MM.1S (cell line): ENCODE data around the gene PPAN.

Experiments
- DNase-seq: peaks from one replicate; pipeline ENCODE4 v3.0.0-alpha.2; 2015
- H2AFZ ChIP-seq: fragments of 300-600 bp; sonication (generic); 2 replicates; pipeline ENCODE4 v1.6.0; 2016; ENCODE audit warnings: antibody characterized with exemption, low read length
- H3F3A ChIP-seq: fragments of 300-600 bp; sonication (generic); 2 replicates; pipeline ENCODE4 v1.6.1; 2016; ENCODE audit warnings: mild to moderate bottlenecking, antibody characterized with exemption, low read length, moderate library complexity, mixed read lengths; ENCODE audit not compliant: insufficient read depth
- H3K27ac ChIP-seq: fragments of 300-600 bp; sonication (generic); 2 replicates; pipeline ENCODE4 v1.5.1; 2016; ENCODE audit warnings: mild to moderate bottlenecking, low read length
- H3K27me3 ChIP-seq: fragments of 300-600 bp; sonication (generic); replicated peaks from 2 replicates; pipeline ENCODE4 v1.6.0; 2016; ENCODE audit warnings: low read length; ENCODE audit not compliant: insufficient read depth
- H3K36me3 ChIP-seq: fragments of 300-600 bp; sonication (generic); replicated peaks from 2 replicates; pipeline ENCODE4 v1.6.1; 2016; ENCODE audit warnings: mild to moderate bottlenecking, low read length, mixed read lengths; ENCODE audit not compliant: insufficient read depth
- H3K4me1 ChIP-seq: fragments of 300-600 bp; sonication (generic); 2 replicates; pipeline ENCODE4 v1.6.1; 2016; ENCODE audit warnings: low read length, mixed read lengths
- H3K4me2 ChIP-seq: fragments of 300-600 bp; sonication (generic); 2 replicates; pipeline ENCODE4 v1.6.0; 2016; ENCODE audit warnings: low read depth, low read length
- H3K4me3 ChIP-seq: fragments of 300-600 bp; sonication (generic); 2 replicates; pipeline ENCODE4 v1.5.1; 2016; ENCODE audit warnings: low read length, mixed read lengths
- H3K79me2 ChIP-seq: fragments of 300-600 bp; sonication (generic); 2 replicates; pipeline ENCODE4 v1.6.1; 2016; ENCODE audit warnings: mixed run types, low read length, mixed read lengths
- H3K9ac ChIP-seq: fragments of 300-600 bp; sonication (generic); 2 replicates; pipeline ENCODE4 v1.6.1; 2016; ENCODE audit warnings: low read length, mixed read lengths
- H3K9me2 ChIP-seq: fragments of 300-600 bp; sonication (generic); replicated peaks from 2 replicates; pipeline ENCODE4 v1.6.1; 2016; ENCODE audit warnings: mild to moderate bottlenecking, low read length, mixed read lengths; ENCODE audit not compliant: insufficient read depth
- H3K9me3 ChIP-seq: fragments of 300-600 bp; sonication (generic); replicated peaks from 2 replicates; pipeline ENCODE4 v1.6.1; 2016; ENCODE audit warnings: mild to moderate bottlenecking, low read length, mixed read lengths; ENCODE audit not compliant: insufficient read depth
- H4K20me1 ChIP-seq: fragments of 300-600 bp; sonication (generic); 2 replicates; pipeline ENCODE4 v1.6.1; 2016; ENCODE audit warnings: mild to moderate bottlenecking, low read length, moderate library complexity, mixed read lengths; ENCODE audit not compliant: insufficient read depth
- EZH2 ChIP-seq: fragments of 300-600 bp; sonication (generic); optimal IDR thresholded peaks from 2 replicates; pipeline ENCODE3; 2017; ENCODE audit warnings: low read depth, mild to moderate bottlenecking, antibody characterized with exemption, low read length, mixed read lengths
- EZH2phosphoT487 ChIP-seq: fragments of 300-600 bp; sonication (generic); IDR thresholded peaks from 2 replicates; pipeline ENCODE4 v1.6.1; 2018; ENCODE audit warnings: antibody characterized with exemption, low read length
- TF ChIP-seq, protein P1 (sequence below): fragments of 300-600 bp; sonication (generic); IDR thresholded peaks from 2 replicates; pipeline ENCODE4 v1.5.1; 2016; ENCODE audit warnings: antibody characterized with exemption, low read length, mixed read lengths

PPAN gene

DNA sequence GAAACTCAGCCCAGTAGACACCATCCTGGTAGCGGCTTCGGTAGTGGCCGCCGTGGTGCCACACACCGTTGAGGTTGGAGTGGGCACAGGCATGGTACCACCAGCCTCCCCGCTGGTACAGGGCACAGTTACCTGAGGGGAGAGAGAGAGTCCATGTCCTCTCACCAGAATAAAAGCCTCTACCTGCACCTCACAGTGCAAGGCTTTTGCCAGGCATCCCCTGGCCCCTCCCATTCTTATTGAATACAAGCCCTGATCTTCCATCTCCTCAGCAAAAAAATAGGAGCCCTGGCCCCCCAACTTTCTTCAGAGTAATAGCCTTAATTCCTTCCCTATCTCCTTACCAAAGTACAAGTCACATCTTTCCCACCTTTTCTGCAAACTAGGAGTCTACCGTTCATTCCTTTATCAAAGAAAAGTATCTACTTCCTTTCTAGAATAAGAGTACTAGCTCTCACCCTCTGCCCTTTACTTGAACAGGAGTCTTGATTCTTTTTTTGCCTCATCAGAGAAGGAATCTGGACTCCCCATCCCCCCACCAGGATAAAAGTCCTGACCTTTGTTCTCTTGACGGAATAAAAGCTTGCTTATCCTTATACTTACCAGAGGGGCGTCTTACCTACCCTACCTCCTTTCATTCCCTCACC lies 13.4 kb upstream of the PPAN start:
- Histone ChIP-seq H3K4me2 (no peak overlapping the region), H3K9ac (no peak overlapping the region), H4K20me1 (no peaks in the 10 kb centered on the region), H2AFZ (no peak overlapping the region), H3K79me2 (no peaks in the 10 kb centered on the region), H3F3A (peaks cover 4% of the 10 kb centered on the region; the same call in 1 of the 2 replicates), H3K9me3 (no peaks in the 10 kb centered on the region), H3K36me3 (no peaks in the 10 kb centered on the region), H3K4me3 (no peak overlapping the region), H3K4me1 (peaks cover 10% of the 10 kb centered on the region), H3K27me3 (no peaks in the 10 kb centered on the region), H3K9me2 (no peaks in the 10 kb centered on the region), H3K27ac (no peak overlapping the region)
- DNase-seq = no peak
- TF ChIP-seq EZH2 (no peak), EZH2phosphoT487 (no peak)
- TF ChIP-seq, protein P1, sequence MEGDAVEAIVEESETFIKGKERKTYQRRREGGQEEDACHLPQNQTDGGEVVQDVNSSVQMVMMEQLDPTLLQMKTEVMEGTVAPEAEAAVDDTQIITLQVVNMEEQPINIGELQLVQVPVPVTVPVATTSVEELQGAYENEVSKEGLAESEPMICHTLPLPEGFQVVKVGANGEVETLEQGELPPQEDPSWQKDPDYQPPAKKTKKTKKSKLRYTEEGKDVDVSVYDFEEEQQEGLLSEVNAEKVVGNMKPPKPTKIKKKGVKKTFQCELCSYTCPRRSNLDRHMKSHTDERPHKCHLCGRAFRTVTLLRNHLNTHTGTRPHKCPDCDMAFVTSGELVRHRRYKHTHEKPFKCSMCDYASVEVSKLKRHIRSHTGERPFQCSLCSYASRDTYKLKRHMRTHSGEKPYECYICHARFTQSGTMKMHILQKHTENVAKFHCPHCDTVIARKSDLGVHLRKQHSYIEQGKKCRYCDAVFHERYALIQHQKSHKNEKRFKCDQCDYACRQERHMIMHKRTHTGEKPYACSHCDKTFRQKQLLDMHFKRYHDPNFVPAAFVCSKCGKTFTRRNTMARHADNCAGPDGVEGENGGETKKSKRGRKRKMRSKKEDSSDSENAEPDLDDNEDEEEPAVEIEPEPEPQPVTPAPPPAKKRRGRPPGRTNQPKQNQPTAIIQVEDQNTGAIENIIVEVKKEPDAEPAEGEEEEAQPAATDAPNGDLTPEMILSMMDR = no peak

DNA sequence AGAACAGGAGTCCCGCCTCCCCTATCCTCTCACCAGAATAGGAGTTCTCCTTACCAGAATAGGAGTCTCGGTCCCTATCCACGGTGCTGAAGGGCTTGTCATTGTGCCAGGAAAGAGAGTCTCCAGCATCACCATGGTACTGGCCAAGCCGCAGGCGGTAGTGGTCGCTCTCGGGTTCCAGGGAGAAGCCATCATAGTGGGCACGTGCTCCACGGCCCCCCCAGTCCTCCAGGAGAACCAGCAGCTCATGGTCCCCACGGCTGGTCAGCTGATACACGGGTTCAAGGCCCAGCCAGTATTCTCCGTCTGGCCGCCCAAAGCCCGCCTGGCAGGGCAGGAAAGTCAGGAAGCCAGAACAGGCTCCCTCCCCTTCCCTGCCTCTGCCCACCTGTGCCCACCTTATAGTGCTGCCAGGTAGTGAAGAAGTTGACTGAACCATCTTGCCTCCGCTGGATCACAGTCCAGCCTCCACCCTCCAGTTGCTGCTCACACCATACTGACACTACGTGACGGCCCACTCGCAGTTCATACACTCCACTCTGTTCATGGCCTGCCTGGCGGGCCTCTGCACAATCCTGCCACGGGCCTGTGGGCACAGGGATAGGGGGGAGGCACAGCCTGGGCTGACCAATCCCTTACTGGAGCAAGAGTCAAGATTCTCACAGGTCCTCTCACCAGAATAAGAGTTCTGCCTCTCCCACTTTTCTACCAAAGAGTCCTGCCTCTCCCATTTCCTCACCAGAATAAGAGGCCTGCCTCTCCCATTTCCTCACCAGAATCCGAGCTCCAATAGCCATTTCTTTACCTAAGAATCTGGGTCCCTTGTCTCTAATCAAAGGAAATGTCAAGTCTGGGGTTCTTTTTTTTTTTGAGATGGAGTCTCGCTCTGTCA lies 12.6 kb upstream of the PPAN start:
- Histone ChIP-seq H3K27me3 (no peaks in the 10 kb centered on the region), H3F3A (peaks cover 4% of the 10 kb centered on the region; the same call in 1 of the 2 replicates), H3K36me3 (no peaks in the 10 kb centered on the region), H3K4me1 (peaks cover 10% of the 10 kb centered on the region), H4K20me1 (no peaks in the 10 kb centered on the region), H3K4me2 (no peak overlapping the region), H3K9me3 (no peaks in the 10 kb centered on the region), H3K9ac (no peak overlapping the region), H3K79me2 (no peaks in the 10 kb centered on the region), H3K9me2 (no peaks in the 10 kb centered on the region), H3K27ac (no peak overlapping the region), H3K4me3 (no peak overlapping the region), H2AFZ (no peak overlapping the region)
- no peak for DNase-seq
- TF ChIP-seq, protein P1 = no peak

DNA sequence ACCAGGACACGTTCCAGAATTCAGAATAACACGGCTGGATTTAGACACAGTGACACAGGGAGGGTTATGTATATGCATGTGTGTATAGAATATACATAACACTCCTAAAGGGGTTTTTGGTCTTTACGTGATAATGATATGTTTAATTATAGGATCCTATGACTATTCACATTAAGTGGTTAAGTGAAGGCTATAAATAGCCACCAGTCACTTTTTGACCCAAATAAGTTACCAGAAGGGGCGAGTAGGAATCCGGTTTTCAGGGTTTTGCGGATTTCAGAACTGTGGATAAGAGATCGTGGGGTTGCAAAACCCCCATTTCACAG lies 10.6 kb upstream of the PPAN start:
- H3K36me3 ChIP-seq = no peaks in the 10 kb centered on the region
- H3K4me3 ChIP-seq = peak overlapping the region; percentile 34
- peaks cover 10% of the 10 kb centered on the region for H3K4me1 ChIP-seq
- H3K27ac ChIP-seq = no peak overlapping the region
- H3K9ac ChIP-seq = no peak overlapping the region
- H3K9me3 ChIP-seq = no peaks in the 10 kb centered on the region
- no peaks in the 10 kb centered on the region for H3K79me2 ChIP-seq
- no peak for DNase-seq
- peak overlapping the region; percentile 67 for H3K4me2 ChIP-seq
- peak overlapping the region; percentile 85 for H2AFZ ChIP-seq
- H3F3A ChIP-seq = peaks cover 4% of the 10 kb centered on the region; the same call in 1 of the 2 replicates
- no peaks in the 10 kb centered on the region for H3K9me2 ChIP-seq
- H3K27me3 ChIP-seq = 0 out of 2 replicates have a peak, but pooled peaks cover 3% of the 10 kb centered on the region
- no peaks in the 10 kb centered on the region for H4K20me1 ChIP-seq
- TF ChIP-seq, protein P1 = no peak
- TF ChIP-seq EZH2phosphoT487 (no peak), EZH2 (no peak)
